Measurements from ENCODE around the gene PHLDA1. TPM values are rescaled to one million over a fixed set of nuclear protein-coding genes. Genes with fewer than 3 reads are reported as not detected.

PHLDA1 gene
- total RNA-seq, 1 experiment from 2014 or later, result 11.3 TPM

DNA sequence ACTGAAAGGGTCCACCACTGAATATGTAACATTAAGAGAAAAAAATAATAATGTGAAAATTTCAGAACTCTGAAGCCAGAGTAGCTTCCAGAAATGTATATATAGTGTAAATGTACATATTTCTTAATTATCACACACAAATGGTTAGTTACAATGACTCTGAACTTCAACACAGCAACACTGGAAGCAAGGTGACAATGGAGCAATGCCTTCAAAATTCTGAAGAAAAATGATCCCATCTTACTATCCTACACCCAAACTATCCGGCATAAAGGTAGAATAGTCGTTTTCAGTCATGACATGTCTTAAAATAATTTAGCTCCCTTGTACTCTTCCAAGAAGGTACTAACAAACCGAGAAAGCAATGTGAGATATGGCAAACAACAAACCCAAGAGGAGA is 41.0 kb upstream of the PHLDA1 start:
- H3K4me2 ChIP-seq (ENCODE audit: low read depth, low read length, poor library complexity, severe bottlenecking), result no peak overlapping the region
- no peak overlapping the region for H3K9ac ChIP-seq (ENCODE audit: low read length)
- no peaks in the 10 kb centered on the region for H3K9me2 ChIP-seq (replicated peaks; ENCODE audit: insufficient read depth, low read length)
- peaks cover 81% of the 10 kb centered on the region for H3K36me3 ChIP-seq (ENCODE audit: insufficient read depth, low read length)
- no peak overlapping the region for H3K4me3 ChIP-seq (ENCODE audit: low read length)
- no peaks in the 10 kb centered on the region for H3K9me3 ChIP-seq (ENCODE audit: low read length)
- no peaks in the 10 kb centered on the region for H3K27me3 ChIP-seq (ENCODE audit: low read length)
- peaks cover 6% of the 10 kb centered on the region; the same call in 1 of the 2 replicates for H3K4me1 ChIP-seq (ENCODE audit: low read length)
- DNase-seq, result no peak
- no peak overlapping the region for H2AFZ ChIP-seq (ENCODE audit: low read length)
- H3K79me2 ChIP-seq (ENCODE audit: low read length), result peaks cover 100% of the 10 kb centered on the region
- H3K27ac ChIP-seq (ENCODE audit: low read length), result no peak overlapping the region
- peaks cover 33% of the 10 kb centered on the region for H4K20me1 ChIP-seq (ENCODE audit: insufficient read depth, low read depth, low read length)

DNA sequence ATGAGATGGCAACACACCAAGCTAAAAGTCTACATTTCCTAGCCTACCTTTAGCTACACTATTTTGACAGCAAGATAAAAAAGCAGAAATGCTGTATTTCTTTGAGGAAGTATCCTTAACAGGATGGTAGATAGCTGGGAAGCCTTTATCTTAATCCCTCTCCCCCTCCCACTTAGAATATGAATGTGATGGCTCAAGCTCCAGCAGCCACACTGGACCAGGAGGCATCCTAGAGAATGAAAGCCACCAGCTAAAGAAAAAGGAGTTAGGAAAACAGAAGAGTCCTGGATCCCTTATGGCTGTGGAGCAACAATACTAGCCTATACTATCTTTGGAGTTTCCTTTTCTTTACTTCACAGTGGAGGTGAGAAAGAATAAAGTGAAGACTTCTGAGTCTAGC is 37.8 kb upstream of the PHLDA1 start:
- H3K79me2 ChIP-seq (ENCODE audit: low read length), result peaks cover 99% of the 10 kb centered on the region
- H3K9ac ChIP-seq (ENCODE audit: low read length), result no peak overlapping the region
- H3K9me2 ChIP-seq (replicated peaks; ENCODE audit: insufficient read depth, low read length), result no peaks in the 10 kb centered on the region
- no peak for DNase-seq
- peaks cover 16% of the 10 kb centered on the region for H4K20me1 ChIP-seq (ENCODE audit: insufficient read depth, low read depth, low read length)
- H3K4me3 ChIP-seq (ENCODE audit: low read length), result no peak overlapping the region
- no peaks in the 10 kb centered on the region for H3K4me1 ChIP-seq (ENCODE audit: low read length)
- no peak overlapping the region for H3K27ac ChIP-seq (ENCODE audit: low read length)
- H3K27me3 ChIP-seq (ENCODE audit: low read length), result no peaks in the 10 kb centered on the region
- H3K36me3 ChIP-seq (ENCODE audit: insufficient read depth, low read length), result peaks cover 97% of the 10 kb centered on the region
- no peak overlapping the region for H3K4me2 ChIP-seq (ENCODE audit: low read depth, low read length, poor library complexity, severe bottlenecking)
- H3K9me3 ChIP-seq (ENCODE audit: low read length), result peaks cover 9% of the 10 kb centered on the region; the same call in 1 of the 2 replicates
- no peak overlapping the region for H2AFZ ChIP-seq (ENCODE audit: low read length)

DNA sequence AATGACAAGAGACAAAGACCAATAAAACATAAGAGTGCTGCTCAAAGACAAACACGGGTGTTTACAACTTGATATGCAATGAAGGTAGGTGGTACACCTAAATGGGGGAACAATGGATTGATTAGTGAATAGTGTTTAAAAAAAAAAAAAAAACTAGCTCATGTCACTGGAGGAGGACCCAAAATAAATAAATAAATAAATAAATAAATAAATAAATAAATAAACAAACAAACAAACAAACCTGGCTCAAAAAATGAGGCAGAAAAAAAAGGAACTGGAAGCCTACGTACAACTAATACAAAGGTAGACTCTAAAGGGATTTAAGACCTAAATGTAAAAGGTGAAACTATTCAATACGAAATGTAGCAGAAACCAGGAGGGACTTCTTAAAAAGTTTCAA is 34.3 kb upstream of the PHLDA1 start:
- Histone ChIP-seq H2AFZ (ENCODE audit: low read length) (no peak overlapping the region), H3K9ac (ENCODE audit: low read length) (no peak overlapping the region), H3K27me3 (ENCODE audit: low read length) (no peaks in the 10 kb centered on the region), H3K36me3 (ENCODE audit: insufficient read depth, low read length) (peaks cover 97% of the 10 kb centered on the region), H3K4me3 (ENCODE audit: low read length) (no peak overlapping the region), H3K9me3 (ENCODE audit: low read length) (peaks cover 9% of the 10 kb centered on the region; the same call in 1 of the 2 replicates), H3K4me1 (ENCODE audit: low read length) (no peaks in the 10 kb centered on the region), H3K27ac (ENCODE audit: low read length) (no peak overlapping the region), H3K79me2 (ENCODE audit: low read length) (peaks cover 99% of the 10 kb centered on the region), H3K4me2 (ENCODE audit: low read depth, low read length, poor library complexity, severe bottlenecking) (no peak overlapping the region), H4K20me1 (ENCODE audit: insufficient read depth, low read depth, low read length) (peaks cover 27% of the 10 kb centered on the region), H3K9me2 (replicated peaks; ENCODE audit: insufficient read depth, low read length) (no peaks in the 10 kb centered on the region)
- DNase-seq, result no peak

DNA sequence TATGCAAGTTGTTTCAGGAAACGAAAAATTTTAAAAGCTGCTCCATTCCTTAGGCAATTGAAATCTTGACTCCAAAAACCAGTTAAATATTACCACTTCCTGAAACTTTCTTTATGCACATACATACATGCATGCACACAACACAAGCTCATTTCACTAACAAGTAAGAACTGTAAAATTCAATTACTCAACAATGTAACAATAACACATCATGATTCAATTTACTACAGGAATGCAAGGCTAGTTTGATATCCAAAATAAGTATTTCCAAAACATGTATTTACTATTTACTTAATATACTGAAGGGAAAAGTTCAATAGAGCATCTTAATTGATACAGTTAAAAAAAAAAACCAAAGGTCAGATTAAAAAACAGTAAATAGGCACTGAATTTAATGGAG is 33.3 kb upstream of the PHLDA1 start:
- Histone ChIP-seq H3K4me1 (ENCODE audit: low read length) (no peaks in the 10 kb centered on the region), H3K4me2 (ENCODE audit: low read depth, low read length, poor library complexity, severe bottlenecking) (no peak overlapping the region), H2AFZ (ENCODE audit: low read length) (no peak overlapping the region), H3K9ac (ENCODE audit: low read length) (no peak overlapping the region), H3K36me3 (ENCODE audit: insufficient read depth, low read length) (peaks cover 97% of the 10 kb centered on the region), H3K27ac (ENCODE audit: low read length) (no peak overlapping the region), H3K9me2 (replicated peaks; ENCODE audit: insufficient read depth, low read length) (no peaks in the 10 kb centered on the region), H3K79me2 (ENCODE audit: low read length) (peaks cover 99% of the 10 kb centered on the region), H3K4me3 (ENCODE audit: low read length) (no peak overlapping the region), H4K20me1 (ENCODE audit: insufficient read depth, low read depth, low read length) (peaks cover 27% of the 10 kb centered on the region), H3K9me3 (ENCODE audit: low read length) (peaks cover 9% of the 10 kb centered on the region; the same call in 1 of the 2 replicates), H3K27me3 (ENCODE audit: low read length) (no peaks in the 10 kb centered on the region)
- no peak for DNase-seq

DNA sequence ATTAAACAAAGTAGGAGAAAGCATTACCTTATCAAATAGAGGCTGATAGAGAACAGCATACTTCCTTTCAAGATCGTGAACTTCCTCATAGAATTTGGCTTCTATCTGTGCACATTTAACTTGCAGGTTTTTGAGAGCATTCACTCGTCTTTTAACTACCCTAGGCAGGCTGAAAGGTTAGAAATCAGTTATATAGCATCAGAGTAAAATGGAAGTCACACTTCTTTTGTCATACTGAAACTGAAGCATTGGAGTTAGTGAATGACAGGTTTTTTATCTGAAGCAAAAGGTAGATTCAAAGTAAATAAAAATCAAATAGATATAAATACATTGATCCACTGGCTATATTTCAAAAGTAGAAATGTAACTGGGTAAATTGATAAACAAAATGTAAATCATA is 28.5 kb upstream of the PHLDA1 start:
- Histone ChIP-seq H3K27ac (ENCODE audit: low read length) (no peak overlapping the region), H3K27me3 (ENCODE audit: low read length) (no peaks in the 10 kb centered on the region), H3K4me2 (ENCODE audit: low read depth, low read length, poor library complexity, severe bottlenecking) (no peak overlapping the region), H3K4me1 (ENCODE audit: low read length) (no peaks in the 10 kb centered on the region), H2AFZ (ENCODE audit: low read length) (no peak overlapping the region), H3K9ac (ENCODE audit: low read length) (no peak overlapping the region), H3K4me3 (ENCODE audit: low read length) (no peak overlapping the region), H3K36me3 (ENCODE audit: insufficient read depth, low read length) (peaks cover 94% of the 10 kb centered on the region), H3K79me2 (ENCODE audit: low read length) (peaks cover 82% of the 10 kb centered on the region), H4K20me1 (ENCODE audit: insufficient read depth, low read depth, low read length) (peaks cover 27% of the 10 kb centered on the region), H3K9me2 (replicated peaks; ENCODE audit: insufficient read depth, low read length) (no peaks in the 10 kb centered on the region), H3K9me3 (ENCODE audit: low read length) (no peaks in the 10 kb centered on the region)
- no peak for DNase-seq

DNA sequence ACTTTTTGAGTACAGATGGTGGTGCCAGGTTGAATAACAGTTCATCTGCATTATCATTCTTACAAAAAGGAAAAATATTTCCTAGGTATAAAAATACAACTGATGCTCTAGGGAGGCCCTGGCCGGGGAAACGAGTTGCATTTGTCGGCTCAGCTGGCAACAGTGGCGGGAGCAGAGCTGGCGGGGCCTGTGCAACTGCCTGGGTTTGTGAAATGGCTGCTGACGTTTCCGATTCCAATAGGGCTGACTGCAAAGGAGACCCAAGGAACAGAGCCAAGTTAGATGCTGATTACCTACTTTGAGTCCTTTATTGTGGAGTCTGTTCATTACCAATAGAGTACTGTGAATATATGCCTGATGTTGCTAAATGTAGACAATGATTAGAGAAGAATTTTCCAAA is 25.8 kb upstream of the PHLDA1 start:
- no peak overlapping the region for H3K4me2 ChIP-seq (ENCODE audit: low read depth, low read length, poor library complexity, severe bottlenecking)
- no peak for DNase-seq
- H3K79me2 ChIP-seq (ENCODE audit: low read length), result peaks cover 57% of the 10 kb centered on the region
- H3K9ac ChIP-seq (ENCODE audit: low read length), result no peak overlapping the region
- H4K20me1 ChIP-seq (ENCODE audit: insufficient read depth, low read depth, low read length), result peaks cover 11% of the 10 kb centered on the region
- H3K9me3 ChIP-seq (ENCODE audit: low read length), result no peaks in the 10 kb centered on the region
- no peak overlapping the region for H2AFZ ChIP-seq (ENCODE audit: low read length)
- H3K36me3 ChIP-seq (ENCODE audit: insufficient read depth, low read length), result peaks cover 87% of the 10 kb centered on the region
- no peaks in the 10 kb centered on the region for H3K4me1 ChIP-seq (ENCODE audit: low read length)
- H3K9me2 ChIP-seq (replicated peaks; ENCODE audit: insufficient read depth, low read length), result no peaks in the 10 kb centered on the region
- H3K4me3 ChIP-seq (ENCODE audit: low read length), result no peak overlapping the region
- no peaks in the 10 kb centered on the region for H3K27me3 ChIP-seq (ENCODE audit: low read length)
- H3K27ac ChIP-seq (ENCODE audit: low read length), result no peak overlapping the region

DNA sequence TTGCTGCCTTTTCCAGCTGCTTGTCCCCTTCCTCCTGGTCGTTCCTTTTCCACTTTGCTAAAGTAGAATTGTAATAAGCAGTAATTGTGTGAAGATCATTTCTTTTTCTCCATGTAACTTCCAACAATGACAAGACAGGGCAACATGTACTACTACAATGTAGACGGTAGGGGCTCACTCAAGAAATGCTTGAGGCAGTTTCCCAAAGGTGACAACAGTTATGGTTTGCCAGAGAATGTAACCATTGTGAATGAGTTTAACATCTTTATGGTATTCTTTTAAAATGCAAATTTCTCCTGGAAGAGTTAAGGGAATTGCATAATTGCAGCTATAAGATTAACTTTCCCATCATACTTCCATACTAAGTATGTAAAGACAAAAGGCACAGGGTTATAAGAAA is 23.8 kb upstream of the PHLDA1 start:
- Histone ChIP-seq H3K4me1 (ENCODE audit: low read length) (no peaks in the 10 kb centered on the region), H3K9me3 (ENCODE audit: low read length) (no peaks in the 10 kb centered on the region), H3K79me2 (ENCODE audit: low read length) (peaks cover 38% of the 10 kb centered on the region), H3K36me3 (ENCODE audit: insufficient read depth, low read length) (peaks cover 80% of the 10 kb centered on the region), H4K20me1 (ENCODE audit: insufficient read depth, low read depth, low read length) (no peaks in the 10 kb centered on the region), H3K9ac (ENCODE audit: low read length) (no peak overlapping the region), H3K4me3 (ENCODE audit: low read length) (no peak overlapping the region), H3K9me2 (replicated peaks; ENCODE audit: insufficient read depth, low read length) (no peaks in the 10 kb centered on the region), H3K4me2 (ENCODE audit: low read depth, low read length, poor library complexity, severe bottlenecking) (no peak overlapping the region), H3K27ac (ENCODE audit: low read length) (no peak overlapping the region), H2AFZ (ENCODE audit: low read length) (no peak overlapping the region), H3K27me3 (ENCODE audit: low read length) (no peaks in the 10 kb centered on the region)
- DNase-seq, result no peak

DNA sequence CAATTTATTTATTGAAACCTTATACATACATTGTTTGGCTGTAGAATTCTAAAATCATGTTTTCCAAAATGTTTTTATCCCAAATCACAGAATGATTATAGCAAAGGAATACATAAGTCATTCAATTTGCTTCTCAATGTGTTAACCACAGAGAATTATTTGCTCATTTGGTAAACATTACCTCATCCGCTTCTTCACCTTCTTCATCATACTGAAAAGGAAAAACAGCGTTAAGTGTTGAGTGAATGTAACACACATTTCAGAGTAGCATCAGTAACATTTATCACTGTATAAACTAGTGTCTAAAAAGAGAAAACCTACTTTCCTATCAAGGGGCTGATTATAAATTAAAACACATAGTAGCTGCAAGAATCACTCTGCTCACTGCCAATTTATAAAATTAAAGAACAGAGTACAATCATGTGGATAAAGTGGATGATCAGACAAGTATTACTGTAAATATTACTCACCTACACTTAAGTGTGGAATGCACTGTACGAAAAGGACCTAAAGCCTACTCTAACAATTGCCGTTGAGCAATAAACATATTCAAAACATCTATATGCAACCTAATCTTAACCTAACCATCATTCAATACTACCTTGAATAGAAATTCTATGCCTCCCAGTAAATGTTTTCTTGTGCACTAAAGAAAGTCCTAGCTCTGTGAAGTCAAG is 18.1 kb upstream of the PHLDA1 start:
- Histone ChIP-seq H3K79me2 (ENCODE audit: low read length) (peaks cover 12% of the 10 kb centered on the region), H3K36me3 (ENCODE audit: insufficient read depth, low read length) (peaks cover 71% of the 10 kb centered on the region), H3K9me2 (replicated peaks; ENCODE audit: insufficient read depth, low read length) (no peaks in the 10 kb centered on the region), H4K20me1 (ENCODE audit: insufficient read depth, low read depth, low read length) (no peaks in the 10 kb centered on the region), H3K4me3 (ENCODE audit: low read length) (no peak overlapping the region), H3K9me3 (ENCODE audit: low read length) (no peaks in the 10 kb centered on the region), H3K27ac (ENCODE audit: low read length) (no peak overlapping the region), H2AFZ (ENCODE audit: low read length) (no peak overlapping the region), H3K9ac (ENCODE audit: low read length) (no peak overlapping the region), H3K27me3 (ENCODE audit: low read length) (no peaks in the 10 kb centered on the region), H3K4me2 (ENCODE audit: low read depth, low read length, poor library complexity, severe bottlenecking) (no peak overlapping the region), H3K4me1 (ENCODE audit: low read length) (no peaks in the 10 kb centered on the region)
- DNase-seq, result no peak

Measured in Karpas-422 (cell line).